ENCODE results near the gene PALLD. TPM values are rescaled to one million over a fixed set of nuclear protein-coding genes. Genes with fewer than 3 reads are reported as not detected.

PALLD gene
- total and polyA plus RNA-seq, 12 donors: 30.3 to 203 (median 90.5) TPM

DNA sequence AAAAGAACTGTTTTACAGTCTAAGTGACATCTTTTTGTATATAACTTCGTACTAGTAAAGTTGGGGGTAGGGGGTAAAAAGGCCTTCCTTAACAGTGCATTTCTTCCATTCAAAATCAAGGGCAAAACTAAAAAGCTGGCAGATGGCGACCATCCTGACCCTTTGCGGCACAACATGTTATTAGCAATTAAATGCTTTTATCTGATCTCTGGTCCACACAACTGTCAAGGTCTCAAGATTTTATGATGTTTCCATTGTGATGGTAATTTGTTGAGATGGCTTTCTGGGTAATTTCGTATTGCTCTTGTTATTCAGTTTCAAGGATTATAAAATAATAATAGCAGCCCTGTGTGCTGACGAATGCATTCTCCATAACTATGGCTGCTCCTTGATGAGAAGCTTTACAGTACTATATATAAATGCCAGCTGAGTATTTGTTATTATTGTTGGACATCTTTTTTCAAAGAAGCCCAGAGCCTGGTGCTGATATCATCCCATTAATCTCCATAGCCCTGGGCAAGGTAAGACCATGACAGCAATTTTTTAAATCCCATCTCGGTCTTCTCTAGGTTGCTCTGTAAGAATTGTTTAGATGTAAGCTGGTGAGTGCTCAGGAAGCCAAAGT, 423.7 kb downstream of the PALLD start:
- 77 to 85% (median 80%) methylated on average over 6 of the region's 6 CpGs for WGBS, 4 donors
- intact Hi-C loops (cut with DNase I): loop anchor here (5.0 to 10.0 kb wide), 2 partner anchors 564 to 572 kb away; no protein-coding TSS in a partner anchor
- H3K36me3 ChIP-seq (replicated peaks in 1 of 2): peaks cover 0 to 47% of the 10 kb centered on the region in 2 donors
- H3K4me1 ChIP-seq (replicated peaks in 1 of 2): peaks cover 0 to 3% of the 10 kb centered on the region in 2 donors
- H3K27me3 ChIP-seq: no peaks in the 10 kb centered on the region
- no peak for TF ChIP-seq POLR2A (IDR thresholded peaks at IDR 0.05)
- TF ChIP-seq, protein P1, sequence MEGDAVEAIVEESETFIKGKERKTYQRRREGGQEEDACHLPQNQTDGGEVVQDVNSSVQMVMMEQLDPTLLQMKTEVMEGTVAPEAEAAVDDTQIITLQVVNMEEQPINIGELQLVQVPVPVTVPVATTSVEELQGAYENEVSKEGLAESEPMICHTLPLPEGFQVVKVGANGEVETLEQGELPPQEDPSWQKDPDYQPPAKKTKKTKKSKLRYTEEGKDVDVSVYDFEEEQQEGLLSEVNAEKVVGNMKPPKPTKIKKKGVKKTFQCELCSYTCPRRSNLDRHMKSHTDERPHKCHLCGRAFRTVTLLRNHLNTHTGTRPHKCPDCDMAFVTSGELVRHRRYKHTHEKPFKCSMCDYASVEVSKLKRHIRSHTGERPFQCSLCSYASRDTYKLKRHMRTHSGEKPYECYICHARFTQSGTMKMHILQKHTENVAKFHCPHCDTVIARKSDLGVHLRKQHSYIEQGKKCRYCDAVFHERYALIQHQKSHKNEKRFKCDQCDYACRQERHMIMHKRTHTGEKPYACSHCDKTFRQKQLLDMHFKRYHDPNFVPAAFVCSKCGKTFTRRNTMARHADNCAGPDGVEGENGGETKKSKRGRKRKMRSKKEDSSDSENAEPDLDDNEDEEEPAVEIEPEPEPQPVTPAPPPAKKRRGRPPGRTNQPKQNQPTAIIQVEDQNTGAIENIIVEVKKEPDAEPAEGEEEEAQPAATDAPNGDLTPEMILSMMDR (IDR thresholded peaks at IDR 0.05): no peak
- no peaks in the 10 kb centered on the region for H3K9me3 ChIP-seq (replicated peaks in 1 of 3)
- DNase-seq: no peak
- H3K4me3 ChIP-seq: no peak overlapping the region
- H3K27ac ChIP-seq: no peak overlapping the region

DNA sequence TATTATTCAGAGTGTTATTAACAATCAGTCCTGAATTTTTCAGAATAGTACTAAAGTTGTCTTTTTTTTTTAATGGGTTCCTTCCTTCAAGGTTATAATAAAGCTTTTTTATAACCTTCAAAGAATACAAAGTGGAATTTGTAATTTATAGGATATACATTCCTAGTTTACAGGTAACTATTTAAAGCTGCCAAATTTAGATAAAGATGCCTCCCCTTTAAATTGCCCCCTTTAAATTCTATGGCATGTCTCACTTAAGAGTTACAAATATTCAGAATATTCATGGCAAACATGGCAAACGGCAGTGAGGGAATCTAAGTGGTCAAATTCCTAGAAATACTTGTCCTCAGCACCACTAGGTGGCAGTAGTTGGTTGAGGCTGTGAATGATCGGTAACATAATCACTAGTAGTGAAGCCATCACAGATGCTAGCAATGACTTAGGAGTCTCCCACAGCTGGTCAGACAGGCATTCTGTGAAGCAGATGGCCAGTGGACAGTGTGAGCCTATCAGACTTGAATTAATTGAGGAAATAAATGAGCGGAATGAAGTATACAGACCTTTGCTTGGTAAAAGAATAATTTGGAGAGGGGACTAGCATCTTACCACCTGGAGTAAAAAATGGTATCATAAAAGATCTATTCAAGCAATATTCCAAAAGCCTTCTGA, 426.8 kb downstream of the PALLD start:
- TF ChIP-seq, protein P1 (IDR thresholded peaks at IDR 0.05): peak; percentile 61 to 82 (median 78)
- TF ChIP-seq POLR2A (IDR thresholded peaks at IDR 0.05): no peak
- peaks cover 0 to 77% of the 10 kb centered on the region in 2 donors for H3K36me3 ChIP-seq (replicated peaks in 1 of 2)
- H3K4me1 ChIP-seq (replicated peaks in 1 of 2): no peaks in the 10 kb centered on the region
- H3K27me3 ChIP-seq: no peaks in the 10 kb centered on the region
- no peak overlapping the region for H3K4me3 ChIP-seq
- no peak overlapping the region for H3K27ac ChIP-seq
- H3K9me3 ChIP-seq (replicated peaks in 1 of 3): no peaks in the 10 kb centered on the region
- peak; percentile 51 to 77 (median 68) for DNase-seq
- WGBS, 4 donors: 9 to 23% (median 12%) methylated on average over 3 of the region's 3 CpGs
- intact Hi-C loops (cut with DNase I): loop anchor here (5.0 to 10.0 kb wide), 2 partner anchors 561 to 569 kb away; no protein-coding TSS in a partner anchor

DNA sequence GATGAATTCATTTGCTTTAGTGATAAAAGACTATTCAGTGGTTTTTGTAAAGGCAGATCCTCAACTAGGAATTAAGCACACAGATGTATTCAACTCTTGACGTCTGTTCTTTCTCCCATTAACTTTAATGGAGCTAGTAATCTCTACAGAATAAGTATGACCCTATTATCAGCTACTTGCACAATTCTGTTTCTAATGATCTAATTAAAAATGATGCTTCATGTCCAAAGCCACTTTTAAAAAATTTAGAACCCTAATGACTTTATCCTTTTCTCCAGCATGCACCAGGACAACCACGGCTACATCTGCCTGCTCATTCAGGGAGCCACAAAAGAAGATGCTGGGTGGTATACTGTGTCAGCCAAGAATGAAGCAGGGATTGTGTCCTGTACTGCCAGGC, 427.8 kb downstream of the PALLD start:
- peaks cover 0 to 79% of the 10 kb centered on the region in 2 donors for H3K36me3 ChIP-seq (replicated peaks in 1 of 2)
- H3K27ac ChIP-seq: no peak overlapping the region

DNA sequence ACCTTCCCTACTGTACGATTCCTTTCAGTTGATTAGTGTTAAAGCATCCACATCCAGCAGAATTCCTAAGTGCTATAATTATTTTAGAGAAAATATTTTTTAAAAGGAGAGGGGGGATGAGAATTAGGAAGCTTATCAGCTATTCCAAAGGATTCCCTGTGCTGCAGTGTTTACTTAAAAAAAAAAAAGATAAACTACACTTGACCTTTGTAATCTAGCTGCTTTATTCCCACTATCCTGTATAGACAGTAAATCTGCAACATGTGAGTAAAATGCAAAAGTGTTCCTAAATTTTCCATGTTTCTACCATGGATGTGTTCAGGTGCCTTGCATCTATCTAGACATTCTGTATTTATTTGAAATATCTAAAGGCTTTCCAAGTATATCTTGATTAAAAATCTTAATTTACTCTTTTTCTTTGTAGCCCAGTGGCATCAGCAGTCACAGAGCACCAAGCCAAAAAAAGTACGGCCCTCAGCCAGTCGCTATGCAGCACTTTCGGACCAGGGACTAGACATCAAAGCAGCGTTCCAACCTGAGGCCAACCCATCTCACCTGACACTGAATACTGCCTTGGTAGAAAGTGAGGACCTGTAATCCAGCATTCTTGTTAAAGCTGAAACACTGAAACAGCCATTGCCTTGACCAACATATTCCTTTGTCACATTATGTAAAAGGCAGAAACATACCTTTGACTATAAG, 429.1 kb downstream of the PALLD start:
- Histone ChIP-seq H3K9me3 (replicated peaks in 1 of 3) (no peaks in the 10 kb centered on the region), H3K4me3 (no peak overlapping the region), H3K4me1 (replicated peaks in 1 of 2) (no peaks in the 10 kb centered on the region), H3K36me3 (replicated peaks in 1 of 2) (peaks cover 0 to 66% of the 10 kb centered on the region in 2 donors), H3K27me3 (no peaks in the 10 kb centered on the region), H3K27ac (no peak overlapping the region)
- TF ChIP-seq, protein P1 (IDR thresholded peaks at IDR 0.05): no peak
- no peak for TF ChIP-seq POLR2A (IDR thresholded peaks at IDR 0.05)
- DNase-seq: no peak
- WGBS, 4 donors: 89 to 94% (median 91%) methylated on average over 5 of the region's 5 CpGs
- intact Hi-C loops (cut with DNase I): loop anchor here in 1 of 2 donors (10.0 kb wide), 1 partner anchor 559 kb away; no protein-coding TSS in a partner anchor

More for the DNA sequence above, 427.8 kb downstream of the PALLD start:
- TF ChIP-seq POLR2A (IDR thresholded peaks at IDR 0.05): no peak
- Histone ChIP-seq H3K4me3 (no peak overlapping the region), H3K9me3 (replicated peaks in 1 of 3) (no peaks in the 10 kb centered on the region), H3K27me3 (no peaks in the 10 kb centered on the region), H3K4me1 (replicated peaks in 1 of 2) (no peaks in the 10 kb centered on the region)
- DNase-seq: no peak
- intact Hi-C loops (cut with DNase I): loop anchor here (5.0 to 10.0 kb wide), 2 partner anchors 560 to 568 kb away; no protein-coding TSS in a partner anchor
- 90 to 98% (median 93%) methylated on average over 2 of the region's 2 CpGs for WGBS, 4 donors
